Measurements from ENCODE around the gene SOX18.

DNA sequence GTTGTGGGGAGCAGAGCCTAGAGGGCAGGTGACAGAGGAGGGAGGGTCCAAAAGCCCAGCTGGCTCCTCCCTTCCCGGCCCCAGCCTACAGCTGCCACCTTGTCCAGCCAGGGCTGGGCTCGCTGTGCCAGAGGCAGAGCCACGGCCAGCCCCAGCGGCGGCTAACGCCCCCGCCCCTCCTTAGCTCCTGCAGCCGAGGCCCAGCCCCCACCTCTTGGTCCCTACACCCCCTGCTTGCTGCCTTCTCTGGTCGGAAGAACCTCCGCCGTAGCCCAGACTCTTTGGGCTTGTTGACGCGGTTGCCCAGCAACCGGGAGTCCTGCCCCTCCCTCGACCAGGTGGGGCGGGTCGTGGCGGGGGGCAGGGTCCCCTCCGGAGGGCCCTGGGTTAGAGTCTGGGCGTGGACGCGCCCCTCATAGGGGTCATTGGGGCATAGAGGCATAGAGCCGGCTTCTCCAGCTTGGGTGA is 35.3 kb upstream of the SOX18 start:
- TF ChIP-seq, protein P1, sequence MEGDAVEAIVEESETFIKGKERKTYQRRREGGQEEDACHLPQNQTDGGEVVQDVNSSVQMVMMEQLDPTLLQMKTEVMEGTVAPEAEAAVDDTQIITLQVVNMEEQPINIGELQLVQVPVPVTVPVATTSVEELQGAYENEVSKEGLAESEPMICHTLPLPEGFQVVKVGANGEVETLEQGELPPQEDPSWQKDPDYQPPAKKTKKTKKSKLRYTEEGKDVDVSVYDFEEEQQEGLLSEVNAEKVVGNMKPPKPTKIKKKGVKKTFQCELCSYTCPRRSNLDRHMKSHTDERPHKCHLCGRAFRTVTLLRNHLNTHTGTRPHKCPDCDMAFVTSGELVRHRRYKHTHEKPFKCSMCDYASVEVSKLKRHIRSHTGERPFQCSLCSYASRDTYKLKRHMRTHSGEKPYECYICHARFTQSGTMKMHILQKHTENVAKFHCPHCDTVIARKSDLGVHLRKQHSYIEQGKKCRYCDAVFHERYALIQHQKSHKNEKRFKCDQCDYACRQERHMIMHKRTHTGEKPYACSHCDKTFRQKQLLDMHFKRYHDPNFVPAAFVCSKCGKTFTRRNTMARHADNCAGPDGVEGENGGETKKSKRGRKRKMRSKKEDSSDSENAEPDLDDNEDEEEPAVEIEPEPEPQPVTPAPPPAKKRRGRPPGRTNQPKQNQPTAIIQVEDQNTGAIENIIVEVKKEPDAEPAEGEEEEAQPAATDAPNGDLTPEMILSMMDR (IDR thresholded peaks at IDR 0.05), result no peak
- TF ChIP-seq POLR2A (IDR thresholded peaks at IDR 0.05; ENCODE audit: low read depth) (no peak), POLR2AphosphoS5 (IDR thresholded peaks at IDR 0.05) (no peak)
